Brain microvascular endothelial cell (primary cell): ENCODE data around the gene WDFY4.

Source experiments
- DNase-seq: peaks from one replicate; pipeline ENCODE4 v3.0.0-alpha.2; 2020
- H3K27ac ChIP-seq: fragments of 250-450 bp; sonication (Bioruptor Pico); 2 replicates; pipeline ENCODE4 v1.5.1; 2020; ENCODE audit warnings: mild to moderate bottlenecking, moderate library complexity
- H3K27me3 ChIP-seq: fragments of 250-450 bp; sonication (Bioruptor Pico); replicated peaks from 2 replicates; pipeline ENCODE4 v1.5.1; 2020; ENCODE audit warnings: mild to moderate bottlenecking
- H3K36me3 ChIP-seq: fragments of 250-450 bp; sonication (Bioruptor Pico); replicated peaks from 2 replicates; pipeline ENCODE4 v1.5.1; 2020; ENCODE audit warnings: mild to moderate bottlenecking
- H3K4me3 ChIP-seq: 2 replicates; pipeline ENCODE4 v1.5.1; 2011; ENCODE audit warnings: low read depth, mild to moderate bottlenecking, control low read depth, low read length, moderate library complexity
- CTCF ChIP-seq: IDR thresholded peaks from 2 replicates; pipeline ENCODE4 v1.5.1; 2011; ENCODE audit warnings: low read depth, mild to moderate bottlenecking, moderate library complexity, low read length, control low read depth, inconsistent platforms; ENCODE audit errors: missing control alignments
- in situ Hi-C: cut with HindIII; loops from 2 replicates; pipeline ENCODE4 v1.10.0; 2017; ENCODE audit warnings: low sequenced_read_pairs, low pct_ligation_motif_present

The WDFY4 gene

DNA sequence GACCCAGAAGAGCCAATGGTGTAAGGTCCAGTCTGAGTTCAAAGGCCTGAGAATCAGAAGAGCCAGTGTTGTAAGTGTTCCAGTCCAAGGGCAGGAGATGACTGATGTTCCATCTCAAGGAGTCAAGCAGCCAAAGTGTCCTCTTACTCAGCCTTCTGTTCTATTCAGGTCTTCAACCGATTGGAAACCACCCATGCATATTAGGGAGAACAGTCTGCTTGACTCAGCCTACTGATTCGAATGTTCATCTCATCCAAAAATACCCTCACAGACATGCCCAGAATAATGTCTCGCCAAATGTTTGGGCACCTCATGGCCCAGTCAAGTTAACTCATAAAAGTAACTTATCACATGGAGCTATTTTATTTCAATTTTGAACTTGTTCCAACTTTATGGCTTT is 2.9 kb upstream of the WDFY4 start:
- H3K4me3 ChIP-seq: no peak overlapping the region
- no peaks in the 10 kb centered on the region for H3K36me3 ChIP-seq
- TF ChIP-seq CTCF: no peak
- H3K27me3 ChIP-seq: peaks cover 3% of the 10 kb centered on the region
- in situ Hi-C loops: no loop called here
- DNase-seq: no peak
- no peak overlapping the region for H3K27ac ChIP-seq

DNA sequence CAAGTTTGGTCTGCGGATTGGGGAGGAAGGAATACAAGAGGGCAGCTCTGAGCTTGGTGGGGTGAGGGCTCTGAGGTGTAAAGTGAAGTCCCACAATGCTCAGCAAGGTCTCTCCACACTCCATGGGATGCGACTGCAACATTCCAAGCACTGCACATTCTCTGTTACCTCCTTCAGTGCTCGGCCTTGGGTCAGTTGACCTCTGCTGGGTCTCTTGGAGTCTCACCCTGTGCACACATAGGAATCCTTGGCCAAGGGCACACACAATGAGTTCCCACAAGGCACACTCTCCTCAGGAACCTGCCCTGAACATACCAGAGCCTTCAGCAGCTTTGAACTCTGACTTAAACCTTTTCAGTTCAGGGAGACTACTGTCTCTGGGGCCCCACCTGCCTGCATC is 2.4 kb upstream of the WDFY4 start:
- in situ Hi-C loops: no loop called here
- H3K27me3 ChIP-seq: peaks cover 3% of the 10 kb centered on the region
- TF ChIP-seq CTCF: no peak
- no peak for DNase-seq
- no peak overlapping the region for H3K27ac ChIP-seq
- no peak overlapping the region for H3K4me3 ChIP-seq
- no peaks in the 10 kb centered on the region for H3K36me3 ChIP-seq

DNA sequence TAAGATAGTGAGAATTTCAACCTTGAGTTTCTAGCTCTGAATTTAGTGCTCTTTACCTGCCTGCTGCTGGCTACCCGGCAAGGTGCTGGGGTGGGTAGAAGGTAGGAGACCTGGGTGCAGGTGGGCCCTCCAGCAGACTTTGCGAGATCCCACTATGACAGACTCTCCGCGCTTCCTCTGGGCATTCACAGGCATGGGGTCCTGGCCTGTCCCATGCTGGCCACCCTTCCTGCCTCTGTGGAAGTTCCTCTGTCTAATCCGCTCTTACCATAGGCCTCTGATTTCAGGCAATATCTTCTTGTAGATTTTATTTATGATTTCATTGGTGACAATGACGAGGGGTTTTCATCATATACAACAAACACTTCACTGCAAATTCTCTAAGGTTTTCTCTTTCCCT is 1.2 kb upstream of the WDFY4 start:
- Histone ChIP-seq H3K4me3 (no peak overlapping the region), H3K27ac (no peak overlapping the region), H3K27me3 (peaks cover 3% of the 10 kb centered on the region), H3K36me3 (no peaks in the 10 kb centered on the region)
- in situ Hi-C loops: no loop called here
- DNase-seq: no peak
- TF ChIP-seq CTCF: no peak

DNA sequence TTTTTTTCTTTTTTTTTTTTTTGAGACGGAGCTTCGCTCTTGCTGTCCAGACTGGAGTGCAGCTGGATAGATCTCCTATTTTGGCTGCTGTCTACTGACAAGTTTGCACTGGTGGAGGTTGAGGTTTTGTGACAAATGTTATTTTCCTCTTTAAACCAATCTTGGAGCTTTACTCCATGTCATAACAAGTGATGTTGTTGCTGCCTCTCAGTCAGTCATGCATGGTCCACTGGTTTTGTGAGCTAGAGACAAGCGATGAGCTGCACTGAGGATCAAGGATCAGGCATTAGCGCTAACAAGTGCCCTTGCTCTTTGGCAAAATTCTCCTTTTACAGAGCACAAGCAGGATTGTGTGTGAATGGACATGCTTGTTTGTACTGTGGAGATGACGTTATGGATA is 805 bp upstream of the WDFY4 start:
- TF ChIP-seq CTCF: no peak
- Histone ChIP-seq H3K36me3 (no peaks in the 10 kb centered on the region), H3K27me3 (peaks cover 3% of the 10 kb centered on the region), H3K4me3 (no peak overlapping the region), H3K27ac (no peak overlapping the region)
- in situ Hi-C loops: no loop called here
- no peak for DNase-seq

DNA sequence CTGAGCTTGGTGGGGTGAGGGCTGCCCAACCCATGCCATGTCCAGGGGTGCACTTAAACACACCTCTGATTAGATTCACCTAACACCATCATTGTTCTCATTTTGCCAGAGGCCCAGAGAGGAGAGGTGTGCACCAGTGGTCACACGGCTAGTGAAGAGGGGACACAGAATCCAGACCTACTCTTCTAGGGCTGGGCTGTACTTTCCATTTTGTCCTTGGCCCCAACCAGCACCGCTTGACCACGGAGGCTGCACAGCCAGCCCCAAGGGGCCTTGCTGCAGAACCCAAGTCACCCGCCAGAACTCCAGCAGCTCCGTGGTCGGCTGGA is 246 bp upstream of the WDFY4 start:
- H3K36me3 ChIP-seq: no peaks in the 10 kb centered on the region
- no peak for DNase-seq
- no peak overlapping the region for H3K4me3 ChIP-seq
- TF ChIP-seq CTCF: no peak
- H3K27me3 ChIP-seq: peaks cover 3% of the 10 kb centered on the region
- in situ Hi-C loops: no loop called here
- no peak overlapping the region for H3K27ac ChIP-seq

DNA sequence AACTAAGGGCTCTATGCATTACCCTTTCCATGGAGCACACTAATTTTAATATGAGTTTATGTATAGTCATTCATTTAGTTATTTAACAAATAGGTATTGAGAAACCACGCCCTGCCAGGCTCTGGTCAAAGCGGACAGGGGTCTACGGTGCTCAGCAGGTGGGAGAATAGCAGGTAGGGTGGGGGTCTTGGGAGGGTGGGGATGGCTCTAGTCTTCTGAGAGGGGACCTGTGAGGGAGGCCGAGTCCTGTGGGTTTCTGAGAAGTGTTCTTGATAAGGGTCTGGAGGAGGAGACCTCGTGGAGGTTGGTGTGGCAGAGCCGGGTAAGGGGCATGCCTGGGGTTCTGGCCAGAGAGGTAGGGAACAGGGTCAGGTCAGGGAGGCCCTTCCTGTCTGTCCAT is 1.1 kb downstream of the WDFY4 start:
- H3K27ac ChIP-seq: no peak overlapping the region
- DNase-seq: no peak
- no peak overlapping the region for H3K4me3 ChIP-seq
- no peak for TF ChIP-seq CTCF
- in situ Hi-C loops: no loop called here
- no peaks in the 10 kb centered on the region for H3K36me3 ChIP-seq
- peaks cover 3% of the 10 kb centered on the region for H3K27me3 ChIP-seq
